ENCODE results near the gene GAN. TPM values are rescaled to one million over a fixed set of nuclear protein-coding genes. Genes with fewer than 3 reads are reported as not detected.

Gene GAN
- total and polyA plus RNA-seq, 9 of the 15 experiments (the other 6 are each of a cell fraction or from before 2014, with no cell fraction given) = 0.83 to 15.1 (median 5.2) TPM

DNA sequence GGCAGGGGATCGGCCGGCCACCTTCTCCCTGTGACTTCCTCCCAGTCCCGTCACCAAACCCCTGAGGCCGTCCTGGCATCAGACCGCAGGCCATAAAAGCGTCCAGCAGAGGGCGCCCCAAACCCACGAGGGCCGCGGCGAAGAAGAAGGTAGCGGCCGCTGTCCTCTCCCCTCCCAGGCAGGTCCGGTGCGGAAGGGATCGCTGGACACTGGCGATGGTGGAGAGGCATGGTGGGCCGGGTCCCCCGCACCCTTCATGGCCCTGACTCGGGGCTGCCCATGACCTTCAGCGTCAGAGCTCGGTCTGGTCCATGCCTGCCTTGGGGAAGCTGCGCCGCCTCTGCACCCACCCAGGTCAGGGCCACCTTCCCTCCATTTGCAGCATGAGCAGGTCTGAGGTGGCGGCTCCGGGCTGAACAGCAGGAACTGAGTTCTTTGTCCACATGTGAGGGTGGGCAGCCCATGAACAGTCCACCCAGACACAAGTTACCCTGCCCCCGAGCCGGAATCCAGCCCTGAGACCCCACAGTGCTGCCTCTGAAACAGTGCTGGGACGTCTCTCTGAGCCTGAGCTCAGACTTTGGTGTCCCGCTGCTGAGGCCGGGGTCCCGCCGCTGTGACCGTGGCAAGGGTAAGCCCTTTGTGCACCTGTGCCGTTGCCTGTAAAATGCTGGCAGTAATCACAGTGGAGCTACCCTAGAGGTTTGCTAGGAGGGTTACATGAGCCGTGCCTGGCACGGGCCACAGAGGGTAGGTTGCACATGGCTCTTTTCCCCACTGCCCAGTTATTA, 89.0 kb downstream of the GAN start (continued):
- TF ChIP-seq, protein P1, sequence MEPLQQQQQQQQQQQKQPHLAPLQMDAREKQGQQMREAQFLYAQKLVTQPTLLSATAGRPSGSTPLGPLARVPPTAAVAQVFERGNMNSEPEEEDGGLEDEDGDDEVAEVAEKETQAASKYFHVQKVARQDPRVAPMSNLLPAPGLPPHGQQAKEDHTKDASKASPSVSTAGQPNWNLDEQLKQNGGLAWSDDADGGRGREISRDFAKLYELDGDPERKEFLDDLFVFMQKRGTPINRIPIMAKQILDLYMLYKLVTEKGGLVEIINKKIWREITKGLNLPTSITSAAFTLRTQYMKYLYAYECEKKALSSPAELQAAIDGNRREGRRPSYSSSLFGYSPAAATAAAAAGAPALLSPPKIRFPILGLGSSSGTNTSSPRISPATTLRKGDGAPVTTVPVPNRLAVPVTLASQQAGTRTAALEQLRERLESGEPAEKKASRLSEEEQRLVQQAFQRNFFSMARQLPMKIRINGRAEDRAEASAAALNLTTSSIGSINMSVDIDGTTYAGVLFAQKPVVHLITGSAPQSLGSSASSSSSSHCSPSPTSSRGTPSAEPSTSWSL (CRISPR knock-in tag; IDR thresholded peaks at IDR 0.05; ENCODE audit: borderline replicate concordance) = no peak
- TF ChIP-seq MED1 (CRISPR knock-in tag; IDR thresholded peaks at IDR 0.05; ENCODE audit: borderline replicate concordance) (no peak), SRSF7 (optimal IDR thresholded peaks at IDR 0.05; ENCODE audit: low read depth, low read length) (no peak), RFX1 (IDR thresholded peaks at IDR 0.05) (no peak), ZFPM2 (CRISPR knock-in tag; IDR thresholded peaks at IDR 0.05) (no peak), PHB2 (IDR thresholded peaks at IDR 0.05; ENCODE audit: low read depth) (no peak), ZZZ3 (IDR thresholded peaks at IDR 0.05) (no peak), ZFP1 (CRISPR knock-in tag; IDR thresholded peaks at IDR 0.05) (no peak), STAT5B (CRISPR knock-in tag; IDR thresholded peaks at IDR 0.05) (no peak), ARID1B (IDR thresholded peaks at IDR 0.05) (peak; percentile 18; the same call in 1 of the 2 replicates), PRMT5 (CRISPR knock-in tag; IDR thresholded peaks at IDR 0.05) (no peak), NR1H2 (CRISPR knock-in tag; IDR thresholded peaks at IDR 0.05) (no peak), ZKSCAN1 (IDR thresholded peaks at IDR 0.05; ENCODE audit: low read depth, low read length) (0 out of 2 replicates have a peak, but pooled peaks have one; percentile 63), ZC3H11A (IDR thresholded peaks at IDR 0.05; ENCODE audit: low read depth, low read length) (no peak; the same call in 1 of the 2 replicates), ZNF12 (CRISPR knock-in tag; IDR thresholded peaks at IDR 0.05) (no peak), ZBTB7A (IDR thresholded peaks at IDR 0.05; ENCODE audit: borderline replicate concordance, control insufficient read depth, low read depth, low read length) (peak; percentile 51; the same call in 1 of the 2 replicates), ZBTB8A (IDR thresholded peaks at IDR 0.05; ENCODE audit: partially characterized antibody) (no peak), FIP1L1 (IDR thresholded peaks at IDR 0.05; ENCODE audit: low read depth, low read length, poor library complexity, severe bottlenecking) (peak; percentile 72), FOXJ3 (CRISPR knock-in tag; IDR thresholded peaks at IDR 0.05) (no peak), RFX5 (IDR thresholded peaks at IDR 0.05; ENCODE audit: low read depth, low read length) (no peak)
- TF ChIP-seq, protein P2, sequence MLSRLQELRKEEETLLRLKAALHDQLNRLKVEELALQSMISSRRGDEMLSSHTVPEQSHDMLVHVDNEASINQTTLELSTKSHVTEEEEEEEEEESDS (CRISPR knock-in tag; IDR thresholded peaks at IDR 0.05) = no peak
- TF ChIP-seq, protein P3, sequence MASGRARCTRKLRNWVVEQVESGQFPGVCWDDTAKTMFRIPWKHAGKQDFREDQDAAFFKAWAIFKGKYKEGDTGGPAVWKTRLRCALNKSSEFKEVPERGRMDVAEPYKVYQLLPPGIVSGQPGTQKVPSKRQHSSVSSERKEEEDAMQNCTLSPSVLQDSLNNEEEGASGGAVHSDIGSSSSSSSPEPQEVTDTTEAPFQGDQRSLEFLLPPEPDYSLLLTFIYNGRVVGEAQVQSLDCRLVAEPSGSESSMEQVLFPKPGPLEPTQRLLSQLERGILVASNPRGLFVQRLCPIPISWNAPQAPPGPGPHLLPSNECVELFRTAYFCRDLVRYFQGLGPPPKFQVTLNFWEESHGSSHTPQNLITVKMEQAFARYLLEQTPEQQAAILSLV (tag; IDR thresholded peaks at IDR 0.05) = no peak
- TF ChIP-seq, protein P4, sequence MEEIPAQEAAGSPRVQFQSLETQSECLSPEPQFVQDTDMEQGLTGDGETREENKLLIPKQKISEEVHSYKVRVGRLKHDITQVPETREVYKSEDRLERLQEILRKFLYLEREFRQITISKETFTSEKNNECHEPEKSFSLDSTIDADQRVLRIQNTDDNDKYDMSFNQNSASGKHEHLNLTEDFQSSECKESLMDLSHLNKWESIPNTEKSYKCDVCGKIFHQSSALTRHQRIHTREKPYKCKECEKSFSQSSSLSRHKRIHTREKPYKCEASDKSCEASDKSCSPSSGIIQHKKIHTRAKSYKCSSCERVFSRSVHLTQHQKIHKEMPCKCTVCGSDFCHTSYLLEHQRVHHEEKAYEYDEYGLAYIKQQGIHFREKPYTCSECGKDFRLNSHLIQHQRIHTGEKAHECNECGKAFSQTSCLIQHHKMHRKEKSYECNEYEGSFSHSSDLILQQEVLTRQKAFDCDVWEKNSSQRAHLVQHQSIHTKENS (CRISPR knock-in tag; IDR thresholded peaks at IDR 0.05) = no peak
- TF ChIP-seq, protein P5, sequence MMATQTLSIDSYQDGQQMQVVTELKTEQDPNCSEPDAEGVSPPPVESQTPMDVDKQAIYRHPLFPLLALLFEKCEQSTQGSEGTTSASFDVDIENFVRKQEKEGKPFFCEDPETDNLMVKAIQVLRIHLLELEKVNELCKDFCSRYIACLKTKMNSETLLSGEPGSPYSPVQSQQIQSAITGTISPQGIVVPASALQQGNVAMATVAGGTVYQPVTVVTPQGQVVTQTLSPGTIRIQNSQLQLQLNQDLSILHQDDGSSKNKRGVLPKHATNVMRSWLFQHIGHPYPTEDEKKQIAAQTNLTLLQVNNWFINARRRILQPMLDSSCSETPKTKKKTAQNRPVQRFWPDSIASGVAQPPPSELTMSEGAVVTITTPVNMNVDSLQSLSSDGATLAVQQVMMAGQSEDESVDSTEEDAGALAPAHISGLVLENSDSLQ (IDR thresholded peaks at IDR 0.05) = no peak
